ENCODE data around the gene TNC.

Gene TNC

GRCh38 chr9:115013998-115014397 lies 104.0 kb downstream of the TNC start:
- no peaks in the 10 kb centered on the region for H3K4me1 ChIP-seq (ENCODE audit: control insufficient read depth, insufficient read depth, low read length)
- no peak overlapping the region for H3K4me3 ChIP-seq (ENCODE audit: low read depth, low read length)
- H3K36me3 ChIP-seq (ENCODE audit: control insufficient read depth, insufficient read depth, low read length), result no peaks in the 10 kb centered on the region
- no peak overlapping the region for H3K27ac ChIP-seq (ENCODE audit: low read depth, low read length)
- H3K9me3 ChIP-seq (ENCODE audit: control insufficient read depth, insufficient read depth, low read length), result no peaks in the 10 kb centered on the region
- H3K27me3 ChIP-seq (ENCODE audit: control insufficient read depth, insufficient read depth, low read length), result no peaks in the 10 kb centered on the region
- no peak overlapping the region for H3K9ac ChIP-seq (ENCODE audit: low read depth, low read length)

GRCh38 chr9:115012486-115012885 lies 105.5 kb downstream of the TNC start:
- no peaks in the 10 kb centered on the region for H3K9me3 ChIP-seq (ENCODE audit: control insufficient read depth, insufficient read depth, low read length)
- H3K27ac ChIP-seq (ENCODE audit: low read depth, low read length), result no peak overlapping the region
- H3K9ac ChIP-seq (ENCODE audit: low read depth, low read length), result no peak overlapping the region
- H3K4me1 ChIP-seq (ENCODE audit: control insufficient read depth, insufficient read depth, low read length), result no peaks in the 10 kb centered on the region
- no peaks in the 10 kb centered on the region for H3K27me3 ChIP-seq (ENCODE audit: control insufficient read depth, insufficient read depth, low read length)
- H3K4me3 ChIP-seq (ENCODE audit: low read depth, low read length), result no peak overlapping the region
- no peaks in the 10 kb centered on the region for H3K36me3 ChIP-seq (ENCODE audit: control insufficient read depth, insufficient read depth, low read length)

GRCh38 chr9:115010874-115011273 lies 107.1 kb downstream of the TNC start:
- no peaks in the 10 kb centered on the region for H3K27me3 ChIP-seq (ENCODE audit: control insufficient read depth, insufficient read depth, low read length)
- no peaks in the 10 kb centered on the region for H3K4me1 ChIP-seq (ENCODE audit: control insufficient read depth, insufficient read depth, low read length)
- no peaks in the 10 kb centered on the region for H3K9me3 ChIP-seq (ENCODE audit: control insufficient read depth, insufficient read depth, low read length)
- H3K4me3 ChIP-seq (ENCODE audit: low read depth, low read length), result no peak overlapping the region
- no peaks in the 10 kb centered on the region for H3K36me3 ChIP-seq (ENCODE audit: control insufficient read depth, insufficient read depth, low read length)
- no peak overlapping the region for H3K9ac ChIP-seq (ENCODE audit: low read depth, low read length)
- H3K27ac ChIP-seq (ENCODE audit: low read depth, low read length), result no peak overlapping the region

DNA sequence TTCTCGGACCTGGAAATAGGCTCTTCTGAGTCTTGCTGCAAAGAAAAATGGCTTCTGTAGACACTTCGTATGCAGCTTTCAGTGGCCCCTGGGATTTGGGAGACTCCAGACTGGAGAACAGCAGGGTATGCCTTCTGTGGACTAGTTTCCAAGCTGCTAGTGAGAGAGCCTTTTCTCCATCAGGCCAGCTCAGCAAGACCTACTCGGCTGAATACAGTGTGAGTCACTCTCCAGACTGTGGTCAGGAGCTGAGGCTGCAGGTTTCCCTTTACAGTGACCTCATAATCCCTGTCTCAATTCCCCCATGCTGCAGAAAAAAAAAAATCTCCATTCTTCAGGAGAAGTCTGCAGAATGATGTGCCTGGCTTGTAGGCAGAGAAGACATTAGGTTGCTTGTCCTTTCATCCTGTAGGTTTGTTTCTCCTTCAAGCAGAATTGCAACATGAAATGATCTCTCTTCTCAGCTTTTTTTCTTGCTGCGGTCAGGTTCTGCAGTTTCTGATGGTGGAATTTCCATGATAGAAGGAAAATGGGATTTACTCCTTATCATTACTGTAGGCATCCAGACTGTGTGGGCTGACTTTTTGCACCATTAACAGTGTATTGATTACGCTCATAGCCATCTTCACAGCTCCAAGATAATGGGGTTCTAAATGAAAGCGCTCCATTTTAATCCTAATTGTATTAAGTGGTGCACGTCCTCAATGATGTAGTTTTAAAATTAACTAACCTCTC lies 109.3 kb downstream of the TNC start:
- Histone ChIP-seq H3K4me1 (ENCODE audit: control insufficient read depth, insufficient read depth, low read length) (no peaks in the 10 kb centered on the region), H3K27me3 (ENCODE audit: control insufficient read depth, insufficient read depth, low read length) (no peaks in the 10 kb centered on the region), H3K9ac (ENCODE audit: low read depth, low read length) (no peak overlapping the region), H3K36me3 (ENCODE audit: control insufficient read depth, insufficient read depth, low read length) (no peaks in the 10 kb centered on the region), H3K27ac (ENCODE audit: low read depth, low read length) (no peak overlapping the region), H3K4me3 (ENCODE audit: low read depth, low read length) (no peak overlapping the region), H3K9me3 (ENCODE audit: control insufficient read depth, insufficient read depth, low read length) (no peaks in the 10 kb centered on the region)

DNA sequence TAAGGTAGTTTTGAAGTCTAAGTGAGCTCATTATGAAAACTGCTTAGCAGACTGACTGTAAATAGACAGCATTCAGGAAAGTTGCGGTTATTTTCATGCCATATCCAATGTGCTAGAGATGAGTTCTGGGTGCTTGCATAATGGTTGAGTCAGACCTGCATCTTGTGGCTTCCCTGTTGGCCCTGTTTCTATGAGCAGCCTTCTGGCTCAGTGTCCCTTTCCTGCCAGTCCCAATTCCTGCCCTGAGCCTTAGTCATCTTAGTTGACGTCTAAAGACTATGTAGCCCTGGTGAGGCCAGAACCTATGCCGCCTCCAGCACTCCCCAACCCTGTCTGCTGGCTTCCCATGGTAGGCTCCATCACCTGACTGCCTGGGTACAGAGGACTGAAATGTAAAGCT lies 111.3 kb downstream of the TNC start:
- H3K27ac ChIP-seq (ENCODE audit: low read depth, low read length), result no peak overlapping the region
- no peaks in the 10 kb centered on the region for H3K4me1 ChIP-seq (ENCODE audit: control insufficient read depth, insufficient read depth, low read length)
- H3K36me3 ChIP-seq (ENCODE audit: control insufficient read depth, insufficient read depth, low read length), result no peaks in the 10 kb centered on the region
- no peaks in the 10 kb centered on the region for H3K9me3 ChIP-seq (ENCODE audit: control insufficient read depth, insufficient read depth, low read length)
- H3K9ac ChIP-seq (ENCODE audit: low read depth, low read length), result no peak overlapping the region
- H3K4me3 ChIP-seq (ENCODE audit: low read depth, low read length), result no peak overlapping the region
- no peaks in the 10 kb centered on the region for H3K27me3 ChIP-seq (ENCODE audit: control insufficient read depth, insufficient read depth, low read length)

DNA sequence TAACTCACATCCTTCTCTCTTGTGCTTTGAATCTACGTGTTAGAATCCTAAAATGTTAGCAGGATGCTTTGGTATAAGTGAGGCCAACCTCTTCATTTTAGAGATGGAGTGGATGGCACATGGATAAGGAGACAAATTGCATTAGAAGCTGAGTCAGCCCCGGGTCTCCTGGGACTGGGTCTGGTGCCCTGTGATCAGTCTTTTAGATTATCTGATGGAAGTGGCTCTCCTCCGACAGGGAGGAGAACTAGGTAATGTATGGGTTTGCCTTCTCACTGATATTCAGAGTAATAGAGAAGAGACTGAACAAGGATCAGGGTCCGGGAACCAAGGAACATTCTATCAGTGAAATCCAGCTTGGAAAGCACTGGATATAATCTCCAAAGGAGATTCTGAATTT lies 112.6 kb downstream of the TNC start:
- Histone ChIP-seq H3K9ac (ENCODE audit: low read depth, low read length) (no peak overlapping the region), H3K4me1 (ENCODE audit: control insufficient read depth, insufficient read depth, low read length) (no peaks in the 10 kb centered on the region), H3K4me3 (ENCODE audit: low read depth, low read length) (no peak overlapping the region), H3K36me3 (ENCODE audit: control insufficient read depth, insufficient read depth, low read length) (no peaks in the 10 kb centered on the region), H3K27ac (ENCODE audit: low read depth, low read length) (no peak overlapping the region), H3K27me3 (ENCODE audit: control insufficient read depth, insufficient read depth, low read length) (no peaks in the 10 kb centered on the region), H3K9me3 (ENCODE audit: control insufficient read depth, insufficient read depth, low read length) (no peaks in the 10 kb centered on the region)

DNA sequence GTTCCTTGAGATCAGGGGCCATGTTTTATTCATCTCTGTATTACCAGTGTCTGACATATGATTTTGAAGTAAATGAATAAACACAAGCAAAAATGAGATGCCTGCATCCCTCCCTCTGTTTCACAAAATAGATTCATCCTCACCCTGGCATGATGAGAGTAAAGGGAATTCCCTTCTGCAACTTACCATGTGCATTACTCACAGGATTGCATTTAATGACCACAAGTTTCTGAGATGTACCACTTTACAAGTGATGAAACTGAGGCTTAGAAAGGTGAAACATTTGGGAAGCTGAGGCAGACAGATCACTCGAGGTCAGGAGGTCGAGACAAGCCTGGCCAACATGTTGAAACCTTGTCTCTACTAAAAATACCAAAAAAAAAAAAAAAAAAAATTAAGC lies 113.4 kb downstream of the TNC start:
- no peak overlapping the region for H3K9ac ChIP-seq (ENCODE audit: low read depth, low read length)
- H3K27ac ChIP-seq (ENCODE audit: low read depth, low read length), result no peak overlapping the region
- no peaks in the 10 kb centered on the region for H3K9me3 ChIP-seq (ENCODE audit: control insufficient read depth, insufficient read depth, low read length)
- no peaks in the 10 kb centered on the region for H3K36me3 ChIP-seq (ENCODE audit: control insufficient read depth, insufficient read depth, low read length)
- no peak overlapping the region for H3K4me3 ChIP-seq (ENCODE audit: low read depth, low read length)
- H3K27me3 ChIP-seq (ENCODE audit: control insufficient read depth, insufficient read depth, low read length), result no peaks in the 10 kb centered on the region
- no peaks in the 10 kb centered on the region for H3K4me1 ChIP-seq (ENCODE audit: control insufficient read depth, insufficient read depth, low read length)

DNA sequence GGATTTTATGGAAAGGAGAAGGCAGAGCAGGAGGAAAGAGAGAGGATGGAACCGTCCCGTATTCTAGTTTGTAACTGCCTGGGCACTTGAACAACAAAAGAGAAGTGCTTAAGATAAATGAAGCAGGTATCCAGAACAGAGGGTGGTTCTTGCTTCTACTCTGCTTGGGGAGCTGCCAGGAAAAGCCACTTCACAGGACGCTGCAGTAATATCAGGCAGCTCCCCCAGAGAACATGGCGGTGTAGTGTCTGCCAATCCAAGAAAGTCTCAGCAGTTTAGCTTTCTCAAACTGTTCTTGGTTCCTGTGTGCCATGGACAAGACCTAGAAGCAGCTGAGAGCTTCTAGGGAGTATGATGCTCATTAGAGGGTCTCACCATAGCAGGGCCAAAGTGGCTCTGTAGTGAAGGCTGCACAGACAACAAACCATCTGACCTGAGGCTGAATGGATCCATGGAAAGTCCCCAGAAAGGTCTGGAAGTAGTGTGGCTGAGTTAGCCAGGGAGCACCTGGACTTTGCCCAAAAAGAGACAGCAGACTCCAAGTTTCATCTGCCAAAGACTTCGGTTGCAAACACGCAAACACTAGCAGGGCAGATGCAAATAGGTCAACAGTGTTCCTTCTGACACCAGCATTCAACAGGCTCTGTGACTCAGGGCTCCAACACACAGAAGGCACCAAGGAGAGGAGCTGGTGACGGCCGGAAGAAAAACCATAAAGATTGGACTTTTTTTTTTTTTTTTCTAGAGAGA lies 115.4 kb downstream of the TNC start:
- H3K4me1 ChIP-seq (ENCODE audit: control insufficient read depth, insufficient read depth, low read length), result no peaks in the 10 kb centered on the region
- no peak overlapping the region for H3K4me3 ChIP-seq (ENCODE audit: low read depth, low read length)
- no peaks in the 10 kb centered on the region for H3K36me3 ChIP-seq (ENCODE audit: control insufficient read depth, insufficient read depth, low read length)

GRCh38 chr9:115000217-115000639 lies 117.7 kb downstream of the TNC start:
- no peak overlapping the region for H3K9ac ChIP-seq (ENCODE audit: low read depth, low read length)
- H3K9me3 ChIP-seq (ENCODE audit: control insufficient read depth, insufficient read depth, low read length), result no peaks in the 10 kb centered on the region
- H3K27me3 ChIP-seq (ENCODE audit: control insufficient read depth, insufficient read depth, low read length), result no peaks in the 10 kb centered on the region
- H3K4me1 ChIP-seq (ENCODE audit: control insufficient read depth, insufficient read depth, low read length), result no peaks in the 10 kb centered on the region
- H3K4me3 ChIP-seq (ENCODE audit: low read depth, low read length), result no peak overlapping the region
- H3K27ac ChIP-seq (ENCODE audit: low read depth, low read length), result no peak overlapping the region
- no peaks in the 10 kb centered on the region for H3K36me3 ChIP-seq (ENCODE audit: control insufficient read depth, insufficient read depth, low read length)

More for the DNA sequence above, 115.4 kb downstream of the TNC start:
- no peaks in the 10 kb centered on the region for H3K27me3 ChIP-seq (ENCODE audit: control insufficient read depth, insufficient read depth, low read length)
- H3K27ac ChIP-seq (ENCODE audit: low read depth, low read length), result no peak overlapping the region
- no peak overlapping the region for H3K9ac ChIP-seq (ENCODE audit: low read depth, low read length)
- no peaks in the 10 kb centered on the region for H3K9me3 ChIP-seq (ENCODE audit: control insufficient read depth, insufficient read depth, low read length)

DNA sequence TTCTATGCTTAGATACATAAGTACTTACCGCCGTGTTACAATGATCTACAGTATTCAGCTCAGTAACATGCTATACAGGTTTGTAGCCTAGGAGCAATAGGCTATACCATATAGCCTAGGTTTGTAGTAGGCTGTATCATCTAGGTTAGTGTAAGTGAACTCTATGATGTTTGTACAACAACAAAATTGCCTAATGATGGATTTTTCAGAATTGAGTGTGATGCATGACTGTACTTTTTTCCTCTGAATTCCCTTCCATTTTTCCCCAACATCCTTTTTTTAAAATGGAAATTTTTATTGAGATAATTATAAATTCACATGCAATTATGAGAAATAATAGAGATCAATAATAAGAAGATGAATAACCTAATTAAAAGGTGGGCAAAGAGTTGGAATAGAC lies 119.6 kb downstream of the TNC start:
- H3K36me3 ChIP-seq (ENCODE audit: control insufficient read depth, insufficient read depth, low read length), result no peaks in the 10 kb centered on the region
- H3K27me3 ChIP-seq (ENCODE audit: control insufficient read depth, insufficient read depth, low read length), result peaks cover 1% of the 10 kb centered on the region; the same call in 1 of the 2 replicates
- H3K9me3 ChIP-seq (ENCODE audit: control insufficient read depth, insufficient read depth, low read length), result no peaks in the 10 kb centered on the region
- H3K4me1 ChIP-seq (ENCODE audit: control insufficient read depth, insufficient read depth, low read length), result no peaks in the 10 kb centered on the region
- H3K4me3 ChIP-seq (ENCODE audit: low read depth, low read length), result no peak overlapping the region
- H3K27ac ChIP-seq (ENCODE audit: low read depth, low read length), result no peak overlapping the region
- no peak overlapping the region for H3K9ac ChIP-seq (ENCODE audit: low read depth, low read length)

GRCh38 chr9:114995681-114996221 lies 122.2 kb downstream of the TNC start:
- Histone ChIP-seq H3K9me3 (ENCODE audit: control insufficient read depth, insufficient read depth, low read length) (no peaks in the 10 kb centered on the region), H3K4me1 (ENCODE audit: control insufficient read depth, insufficient read depth, low read length) (no peaks in the 10 kb centered on the region), H3K27ac (ENCODE audit: low read depth, low read length) (no peak overlapping the region), H3K36me3 (ENCODE audit: control insufficient read depth, insufficient read depth, low read length) (no peaks in the 10 kb centered on the region), H3K27me3 (ENCODE audit: control insufficient read depth, insufficient read depth, low read length) (peaks cover 4% of the 10 kb centered on the region; the same call in 1 of the 2 replicates), H3K9ac (ENCODE audit: low read depth, low read length) (no peak overlapping the region), H3K4me3 (ENCODE audit: low read depth, low read length) (no peak overlapping the region)

Measured in HUES48 (cell line).